Heart right ventricle (tissue), 16 donors: ENCODE results near the gene RUNDC1. TPM values are rescaled to one million over a fixed set of nuclear protein-coding genes. Genes with fewer than 3 reads are reported as not detected.
"Not testable (repeated sequence)": the region's sequence is repeated elsewhere in the genome, so short reads cannot be mapped to it uniquely, and the experiment has no call there.

ENCODE experiments used
- ATAC-seq, 8 donors: fragments of 200-7000 bp; cut with Tn5 transposase; one replicate each; pipeline ENCODE4 v1.9.1; 2020; ENCODE audit warnings: mild to moderate bottlenecking in 8 of 8, moderate library complexity in 8 of 8, moderate number of reproducible peaks in 1 of 8
- DNase-seq, 2 donors: peaks; one replicate each; pipeline ENCODE4 v3.0.0-alpha.2; 2020
- H3K27ac ChIP-seq, 10 donors: fragments of 200-600 bp; sonication (generic) in 2 of 10; one replicate each; pipeline versions ENCODE4 v1.5.0 to v1.8.0; 2020 to 2022; ENCODE audit warnings: mild to moderate bottlenecking in 3 of 10
- H3K27me3 ChIP-seq, 7 donors: fragments of 200-600 bp; one replicate each; pipeline ENCODE4 v1.8.0; 2021 to 2022; ENCODE audit warnings: mild to moderate bottlenecking in 2 of 7
- H3K36me3 ChIP-seq, 9 donors: fragments of 200-600 bp; sonication (generic) in 1 of 9; one replicate each; pipeline versions ENCODE4 v1.5.0 to v1.8.0; 2020 to 2022; ENCODE audit warnings: mild to moderate bottlenecking in 2 of 9
- H3K4me1 ChIP-seq, 9 donors: fragments of 200-600 bp; sonication (generic) in 1 of 9; one replicate each; pipeline versions ENCODE4 v1.5.0 to v1.8.0; 2020 to 2022; ENCODE audit warnings: mild to moderate bottlenecking in 4 of 9
- H3K4me3 ChIP-seq, 10 donors: fragments of 200-600 bp; sonication (generic) in 2 of 10; one replicate each; pipeline versions ENCODE4 v1.5.0 to v1.8.0; 2020 to 2022; ENCODE audit warnings: mild to moderate bottlenecking in 7 of 10, moderate library complexity in 2 of 10
- H3K9me3 ChIP-seq, 11 donors: fragments of 200-600 bp in 10 of 11; sonication (generic) in 2 of 11; one replicate each; pipeline versions ENCODE4 v1.5.0 to v1.8.0; 2013 to 2022; ENCODE audit warnings: mild to moderate bottlenecking in 2 of 11, control low read depth in 1 of 11, moderate library complexity in 1 of 11
- WGBS, 2 donors: extraction: QIAGEN DNeasy Blood & Tissue Kit; methylation state at CpG; one replicate each; pipeline ENCODE4 v1.1.7; 2013; ENCODE audit warnings: inconsistent platforms in 1 of 2; 5-methylcytosine and 5-hydroxymethylcytosine counted together
- intact Hi-C, 10 donors: fragments of 100-400 bp; cut with DNase I; formaldehyde crosslinking; loops; one replicate each; pipeline versions ENCODE4 v1.11.1 to v1.14.2; 2022
- polyA plus RNA-seq, 2 donors: library from polyadenylated mRNA; stranded (reverse); fragments of 200-250 nt; gene quantifications; one replicate each; pipeline ENCODE4 v1.2.3, GENCODE V29; 2013
- total RNA-seq, 10 donors: library from RNA; stranded (reverse); fragmentation: NEBNext Ultra II Directional in 3 of 10; extraction: Animal tissue kit (Norgen Biotek cat#: 25700) in 3 of 10; gene quantifications; one replicate each; pipeline versions ENCODE4 v1.2.1 to v1.2.4, GENCODE V29; 2021 to 2023
- TF ChIP-seq, protein P1 (sequence below), 9 donors: fragments of 200-600 bp; sonication (generic) in 2 of 9; IDR thresholded peaks; one replicate each; pipeline versions ENCODE4 v1.5.0 to v1.8.0; 2021 to 2022; ENCODE audit warnings: antibody characterized with exemption in 9 of 9, mild to moderate bottlenecking in 5 of 9, moderate library complexity in 1 of 9
- donor health status: Arrhythmogenic right ventricular cardiomyopathy.
- donor health status: ischemic (EF 13 %, LVEDD 7.1; RV severe dilation, severe dysfunction).
- donor health status: healthy with polysubstance abuse.
- donor health status: DM: no; HTN: yes; CAD: no.
- donor health status: DM: no; HTN: no; CAD: no.
- donor health status: ischemic (EF 25% LVEDD 6.9; RV normal size, moderate dysfunction).
- donor health status: ischemic (EF 25% LVEDD 5.7; RV mildly dilated, moderate dysfunction).
- donor health status: healthy.
- donor health status: DM: yes; HTN: yes; CAD: no.
- donor health status: Ischemic cardiomyopathy.
- donor health status: ischemic (EF 35%, LVEDD 5.7; RV mildly dilated, moderate dysfunction).
- donor health status: nonischemic (EF 11% LVEDD 7.7; RV severe dilation, severe dysfunction).
- donor health status: DM: yes; HTN: yes; CAD: no.
- donor health status: PGD.
- donor health status: ischemic (EF 29% LVEDD 5.4; RV normal size, mild dysfunction).
- donor health status: nonischemic (EF 23%, LVEDD 6.1; RV moderate dilation, normal function).

RUNDC1 gene
- total and polyA plus RNA-seq, 12 donors: 5.6 to 21.0 (median 10.9) TPM

GRCh38 chr17:42967925-42968324 lies 12.4 kb upstream of the RUNDC1 start:
- 88 to 95% methylated on average over 1 of the region's 1 CpG for WGBS, 2 donors
- DNase-seq (no peak), ATAC-seq (no peak)
- Histone ChIP-seq H3K27me3 (no peaks in the 10 kb centered on the region), H3K27ac (no peak overlapping the region), H3K4me3 (no peak overlapping the region), H3K4me1 (peaks cover 0 to 16% (median 14%) of the 10 kb centered on the region in 9 donors), H3K9me3 (no peaks in the 10 kb centered on the region), H3K36me3 (peaks cover 0 to under 1% (median 0%) of the 10 kb centered on the region in 9 donors)
- intact Hi-C loops: no loop called here
- TF ChIP-seq, protein P1, sequence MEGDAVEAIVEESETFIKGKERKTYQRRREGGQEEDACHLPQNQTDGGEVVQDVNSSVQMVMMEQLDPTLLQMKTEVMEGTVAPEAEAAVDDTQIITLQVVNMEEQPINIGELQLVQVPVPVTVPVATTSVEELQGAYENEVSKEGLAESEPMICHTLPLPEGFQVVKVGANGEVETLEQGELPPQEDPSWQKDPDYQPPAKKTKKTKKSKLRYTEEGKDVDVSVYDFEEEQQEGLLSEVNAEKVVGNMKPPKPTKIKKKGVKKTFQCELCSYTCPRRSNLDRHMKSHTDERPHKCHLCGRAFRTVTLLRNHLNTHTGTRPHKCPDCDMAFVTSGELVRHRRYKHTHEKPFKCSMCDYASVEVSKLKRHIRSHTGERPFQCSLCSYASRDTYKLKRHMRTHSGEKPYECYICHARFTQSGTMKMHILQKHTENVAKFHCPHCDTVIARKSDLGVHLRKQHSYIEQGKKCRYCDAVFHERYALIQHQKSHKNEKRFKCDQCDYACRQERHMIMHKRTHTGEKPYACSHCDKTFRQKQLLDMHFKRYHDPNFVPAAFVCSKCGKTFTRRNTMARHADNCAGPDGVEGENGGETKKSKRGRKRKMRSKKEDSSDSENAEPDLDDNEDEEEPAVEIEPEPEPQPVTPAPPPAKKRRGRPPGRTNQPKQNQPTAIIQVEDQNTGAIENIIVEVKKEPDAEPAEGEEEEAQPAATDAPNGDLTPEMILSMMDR (IDR thresholded peaks at IDR 0.05): no peak

DNA sequence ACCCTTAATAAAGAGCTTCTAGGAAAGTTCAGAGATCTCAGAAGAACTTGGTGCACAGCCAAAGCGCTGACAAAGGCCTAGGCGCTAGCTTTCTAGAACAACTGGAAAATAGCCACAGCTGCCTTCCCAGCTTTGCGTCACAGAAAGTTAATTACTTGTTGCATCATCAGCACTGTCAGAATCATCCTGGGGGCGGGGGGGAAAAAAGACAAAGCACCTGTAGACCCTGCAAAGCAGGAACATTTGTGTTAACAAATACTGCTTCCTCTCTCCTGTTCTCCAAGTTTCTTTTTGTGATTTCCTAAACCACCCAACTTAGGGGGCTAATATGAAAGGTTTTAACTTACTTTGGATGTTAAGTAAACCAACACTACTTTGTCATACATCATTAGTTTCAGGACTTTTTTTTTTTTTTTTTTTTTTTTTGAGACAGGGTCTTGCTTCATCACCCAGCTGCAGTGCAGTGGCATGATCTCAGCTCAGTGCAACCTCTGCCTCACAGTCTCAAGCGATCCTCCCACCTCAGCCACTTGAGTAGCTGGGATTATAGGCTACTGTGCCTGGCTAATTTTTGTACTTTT lies 11.3 kb upstream of the RUNDC1 start:
- 38 to 56% methylated on average over 5 of the region's 5 CpGs for WGBS, 2 donors
- Histone ChIP-seq H3K4me3 (no peak overlapping the region), H3K36me3 (no peaks in the 10 kb centered on the region), H3K27ac (no peak overlapping the region), H3K4me1 (peaks cover 0 to 8% (median 5%) of the 10 kb centered on the region in 9 donors), H3K27me3 (no peaks in the 10 kb centered on the region), H3K9me3 (no peaks in the 10 kb centered on the region)
- TF ChIP-seq, protein P1 (IDR thresholded peaks at IDR 0.05): no peak
- intact Hi-C loops: no loop called here
- ATAC-seq (no peak), DNase-seq (no peak)

DNA sequence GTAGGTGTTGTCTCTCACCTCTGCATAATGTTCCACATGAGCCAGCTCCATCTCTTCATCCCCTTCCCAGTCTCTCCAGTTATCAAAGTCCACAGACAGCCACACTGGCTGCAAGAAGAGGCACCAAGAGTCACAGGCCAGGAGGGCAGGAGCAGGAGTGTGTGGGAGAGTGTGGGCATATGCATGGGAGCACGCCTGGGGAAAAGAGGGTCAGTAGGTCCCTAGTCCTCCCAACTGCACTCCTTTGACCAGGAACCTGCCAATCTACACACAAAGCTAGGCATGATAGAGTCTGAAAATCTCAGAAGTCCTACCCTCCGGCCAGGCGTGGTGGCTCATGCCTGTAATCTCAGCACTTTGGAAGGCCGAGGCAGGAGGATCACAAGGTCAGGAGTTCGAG lies 8.8 kb upstream of the RUNDC1 start:
- no peaks in the 10 kb centered on the region for H3K27me3 ChIP-seq
- DNase-seq: no peak
- H3K27ac ChIP-seq: no peak overlapping the region
- TF ChIP-seq, protein P1 (IDR thresholded peaks at IDR 0.05): no peak
- no peak for ATAC-seq
- WGBS, 2 donors: 84 to 89% methylated on average over 5 of the region's 5 CpGs
- intact Hi-C loops: no loop called here
- no peaks in the 10 kb centered on the region for H3K9me3 ChIP-seq
- H3K4me3 ChIP-seq: no peak overlapping the region
- H3K36me3 ChIP-seq: no peaks in the 10 kb centered on the region
- no peaks in the 10 kb centered on the region for H3K4me1 ChIP-seq

DNA sequence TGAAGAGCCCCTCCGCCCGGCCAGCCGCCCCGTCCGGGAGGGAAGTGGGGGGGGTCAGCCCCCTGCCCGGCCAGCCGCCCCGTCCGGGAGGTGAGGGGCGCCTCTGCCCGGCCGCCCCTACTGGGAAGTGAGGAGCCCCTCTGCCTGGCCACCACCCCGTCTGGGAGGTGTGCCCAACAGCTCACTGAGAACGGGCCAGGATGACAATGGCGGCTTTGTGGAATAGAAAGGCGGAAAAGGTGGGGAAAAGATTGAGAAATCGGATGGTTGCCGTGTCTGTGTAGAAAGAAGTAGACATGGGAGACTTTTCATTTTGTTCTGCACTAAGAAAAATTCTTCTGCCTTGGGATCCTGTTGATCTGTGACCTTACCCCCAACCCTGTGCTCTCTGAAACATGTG lies 7.0 kb upstream of the RUNDC1 start:
- not testable (repeated sequence) for ATAC-seq, H3K27ac ChIP-seq

GRCh38 chr17:42975265-42975664 lies 5.1 kb upstream of the RUNDC1 start:
- no peaks in the 10 kb centered on the region for H3K36me3 ChIP-seq
- DNase-seq: no peak
- H3K27me3 ChIP-seq: no peaks in the 10 kb centered on the region
- TF ChIP-seq, protein P1 (IDR thresholded peaks at IDR 0.05): no peak
- H3K4me3 ChIP-seq: no peak overlapping the region
- ATAC-seq: no peak
- H3K9me3 ChIP-seq: no peaks in the 10 kb centered on the region
- 23 to 39% methylated on average over 2 of the region's 2 CpGs for WGBS, 2 donors
- no peak overlapping the region for H3K27ac ChIP-seq
- peaks cover 2 to 16% (median 10%) of the 10 kb centered on the region in 9 donors for H3K4me1 ChIP-seq
- intact Hi-C loops: no loop called here

More for the DNA sequence above, 7.0 kb upstream of the RUNDC1 start:
- H3K27me3 ChIP-seq, H3K36me3 ChIP-seq, H3K4me3 ChIP-seq, H3K9me3 ChIP-seq, H3K4me1 ChIP-seq, intact Hi-C loops, DNase-seq: not testable (repeated sequence)
- 81 to 89% methylated on average over 9 to 11 of the region's 18 CpGs for WGBS, 2 donors

- H3K27me3 ChIP-seq, H3K27ac ChIP-seq, DNase-seq, ATAC-seq, H3K9me3 ChIP-seq, H3K4me3 ChIP-seq, H3K36me3 ChIP-seq, intact Hi-C loops: not testable (repeated sequence)
- 88 to 91% methylated on average over 16 of the region's 16 CpGs for WGBS, 2 donors
- H3K4me1 ChIP-seq: peaks cover 2 to 17% (median 10%) of the 10 kb centered on the region in 9 donors
Measured at GRCh38 chr17:42975701-42976100, 4.7 kb upstream of the RUNDC1 start.
